ENCODE measurements around the gene NUP62CL.
"Not testable (repeated sequence)": the region's sequence is repeated elsewhere in the genome, so short reads cannot be mapped to it uniquely, and the experiment has no call there.

NUP62CL gene, protein sequence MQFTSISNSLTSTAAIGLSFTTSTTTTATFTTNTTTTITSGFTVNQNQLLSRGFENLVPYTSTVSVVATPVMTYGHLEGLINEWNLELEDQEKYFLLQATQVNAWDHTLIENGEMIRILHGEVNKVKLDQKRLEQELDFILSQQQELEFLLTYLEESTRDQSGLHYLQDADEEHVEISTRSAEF

DNA sequence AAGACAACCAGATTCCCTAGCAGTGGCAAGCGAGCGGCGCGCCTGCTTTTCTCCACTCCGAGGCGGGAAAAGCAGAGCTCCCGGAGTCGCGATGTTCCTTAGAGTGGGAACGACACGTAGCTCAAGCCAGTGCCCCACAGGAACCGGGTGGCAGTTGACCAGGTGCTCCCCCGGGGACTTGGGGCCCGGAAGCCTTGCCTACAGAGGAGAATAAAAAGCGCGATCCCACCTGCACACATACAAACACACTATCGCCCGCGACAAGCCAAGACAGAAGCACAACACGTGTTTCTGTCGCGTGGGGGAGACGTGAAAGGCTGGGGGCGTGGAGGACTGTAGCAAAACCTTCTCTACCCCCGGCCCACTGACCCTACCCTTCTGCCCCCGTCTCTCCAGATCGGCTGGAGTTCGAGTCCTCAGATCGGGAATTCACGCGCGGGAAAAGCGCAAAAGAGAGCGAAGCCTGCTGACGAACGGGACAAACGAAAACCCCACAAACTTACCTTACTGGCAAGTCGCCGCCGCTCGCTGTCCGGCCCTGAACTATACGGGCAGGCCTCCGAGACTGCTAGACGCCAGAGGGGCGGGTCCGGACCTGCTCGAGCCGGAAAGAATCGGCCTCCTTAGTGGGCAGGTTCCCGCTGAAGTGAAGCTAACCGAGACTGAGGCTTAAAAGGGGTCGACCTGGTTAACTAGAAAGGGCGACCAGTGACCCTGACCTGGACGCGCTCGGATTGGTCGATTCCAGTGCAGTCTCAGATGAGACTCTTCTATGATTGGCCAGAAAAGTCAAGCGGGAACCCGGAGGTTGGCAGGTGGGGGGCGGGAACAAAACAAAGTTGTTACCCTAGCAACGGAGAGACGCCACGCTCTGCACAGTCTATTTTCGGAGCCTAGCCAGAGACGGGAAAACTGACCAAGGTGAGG is at the start of gene NUP62CL, which contains the start of gene DNAAF6:
NUP62CL (minus strand) TSS at position 664 of the 927 bp plus-strand sequence. CDS start 31,287 bp downstream, outside the sequence.
DNAAF6 (plus strand) TSS at position 842 of the 927 bp plus-strand sequence. CDS start 6,265 bp downstream, outside the sequence.
- Mint-ChIP-seq H3K27ac (peak within 1 kb of the TSS; percentile 71), H3K4me1 (peaks cover 2 to 8% of the 10 kb centered on the region in 2 donors), H3K9me3 (peaks cover 2 to 4% of the 10 kb centered on the region in 2 donors), H3K4me3 (peak within 1 kb of the TSS; percentile 81 to 85), H3K27me3 (peaks cover 4 to 6% of the 10 kb centered on the region in 2 donors), H3K36me3 (no peaks in the 10 kb centered on the region)
- ATAC-seq (replicated peaks), result peak; percentile 95 to 96
- peak; percentile 57 for DNase-seq

DNA sequence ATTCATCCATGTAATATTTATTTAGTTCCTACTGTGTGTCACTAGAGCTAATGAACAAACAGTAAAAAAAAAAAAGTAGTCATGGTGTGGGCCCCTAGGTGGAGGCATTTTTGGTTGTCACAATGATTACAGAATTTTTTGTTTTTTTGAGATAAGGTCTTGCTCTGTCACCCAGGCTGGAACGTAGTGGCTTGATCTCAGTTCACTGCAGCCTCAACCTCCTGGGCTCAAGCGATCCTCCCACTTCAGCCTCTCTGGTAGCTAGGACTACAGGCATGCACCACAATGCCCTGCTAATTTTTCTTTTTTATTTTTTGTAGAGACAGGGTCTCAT is 22.2 kb upstream of the NUP62CL start:
- ATAC-seq (replicated peaks), result no peak
- DNase-seq, result no peak
- H3K27me3 Mint-ChIP-seq, result peaks cover 0 to 4% of the 10 kb centered on the region in 2 donors
- no peak overlapping the region for H3K27ac Mint-ChIP-seq
- no peaks in the 10 kb centered on the region for H3K36me3 Mint-ChIP-seq
- peaks cover 0 to 1% of the 10 kb centered on the region in 2 donors for H3K9me3 Mint-ChIP-seq
- H3K4me3 Mint-ChIP-seq, result no peak overlapping the region
- H3K4me1 Mint-ChIP-seq, result peaks cover 3 to 7% of the 10 kb centered on the region in 2 donors

DNA sequence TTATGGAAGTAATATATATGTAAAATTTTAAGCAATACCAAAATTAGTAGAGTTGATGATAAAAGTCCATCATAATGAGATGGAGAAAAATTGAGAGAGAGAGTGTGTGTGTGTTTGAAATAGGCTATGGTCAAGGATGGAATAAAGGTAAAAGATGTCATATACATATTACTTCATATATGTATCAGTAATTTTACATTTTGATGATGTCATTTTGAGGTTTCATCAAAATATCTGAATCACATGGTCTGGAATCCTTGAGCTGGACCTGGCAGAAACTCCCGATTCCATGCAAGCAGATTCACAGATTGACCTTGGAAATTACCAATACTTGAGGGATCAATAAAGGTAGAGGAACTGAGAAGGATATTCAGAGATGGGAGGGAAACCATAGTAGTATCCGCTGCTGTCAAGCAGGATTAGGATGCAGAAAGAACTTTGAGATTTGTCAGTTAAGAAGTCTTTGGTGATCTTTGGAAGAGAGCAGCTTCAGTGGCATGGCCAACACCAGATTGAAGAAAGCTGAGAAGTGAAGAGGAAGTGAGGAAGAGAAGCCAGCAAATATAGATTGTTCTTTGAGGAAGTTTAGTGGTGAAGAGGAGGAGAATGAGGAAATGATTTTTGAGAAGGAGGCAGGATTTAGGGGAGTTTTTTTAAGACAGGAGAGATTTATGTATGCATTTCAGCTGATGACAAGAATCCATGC is 21.7 kb upstream of the NUP62CL start:
- no peak overlapping the region for H3K4me3 Mint-ChIP-seq
- H3K4me1 Mint-ChIP-seq, result peaks cover 3 to 7% of the 10 kb centered on the region in 2 donors
- no peak for DNase-seq
- no peaks in the 10 kb centered on the region for H3K36me3 Mint-ChIP-seq
- H3K9me3 Mint-ChIP-seq, result peaks cover 0 to 1% of the 10 kb centered on the region in 2 donors
- no peak for ATAC-seq (replicated peaks)
- H3K27ac Mint-ChIP-seq, result no peak overlapping the region
- H3K27me3 Mint-ChIP-seq, result peaks cover 0 to 4% of the 10 kb centered on the region in 2 donors

DNA sequence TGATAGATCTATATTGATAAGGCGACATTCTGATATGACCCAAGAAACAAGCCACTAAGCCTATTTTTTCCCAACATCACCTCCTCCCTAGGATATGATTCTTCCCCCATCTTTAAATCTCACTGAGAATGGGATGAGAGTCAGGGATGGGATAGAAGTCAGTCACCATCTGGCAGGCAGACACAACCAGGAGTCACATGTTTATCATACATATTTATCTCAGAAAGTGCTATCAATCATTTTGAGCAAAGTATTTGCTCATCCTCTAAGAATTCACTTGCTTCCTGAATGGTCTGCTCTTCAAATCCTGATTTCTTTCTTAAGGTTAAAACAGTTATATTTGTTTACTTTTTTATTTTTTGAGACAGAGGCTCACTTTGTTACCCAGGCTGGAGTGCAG is 20.5 kb upstream of the NUP62CL start:
- H3K9me3 Mint-ChIP-seq, result peaks cover 0 to 1% of the 10 kb centered on the region in 2 donors
- no peak overlapping the region for H3K27ac Mint-ChIP-seq
- H3K27me3 Mint-ChIP-seq, result peaks cover 0 to 4% of the 10 kb centered on the region in 2 donors
- no peaks in the 10 kb centered on the region for H3K36me3 Mint-ChIP-seq
- no peak overlapping the region for H3K4me3 Mint-ChIP-seq
- ATAC-seq (replicated peaks) (no peak), DNase-seq (no peak)
- peaks cover 3 to 7% of the 10 kb centered on the region in 2 donors for H3K4me1 Mint-ChIP-seq

DNA sequence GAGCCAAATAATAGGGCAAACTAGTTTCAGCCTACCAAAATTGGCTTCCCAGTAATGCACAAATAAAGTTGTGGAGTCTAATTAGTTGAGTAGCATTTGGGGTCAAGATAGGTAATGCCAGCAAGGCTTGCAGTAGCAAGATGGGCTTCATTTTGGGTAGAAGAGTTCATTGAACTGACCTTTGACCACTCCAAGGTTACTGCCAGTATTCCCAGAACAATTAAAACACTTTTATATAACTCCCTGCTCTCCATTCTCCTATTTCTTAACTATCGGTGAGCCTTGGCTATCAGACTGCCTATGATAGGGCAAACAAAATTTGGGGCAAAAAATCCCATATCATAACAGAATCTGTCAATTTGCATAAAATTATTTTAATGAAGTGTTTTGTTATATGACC is 7.2 kb upstream of the NUP62CL start:
- no peak for DNase-seq

DNA sequence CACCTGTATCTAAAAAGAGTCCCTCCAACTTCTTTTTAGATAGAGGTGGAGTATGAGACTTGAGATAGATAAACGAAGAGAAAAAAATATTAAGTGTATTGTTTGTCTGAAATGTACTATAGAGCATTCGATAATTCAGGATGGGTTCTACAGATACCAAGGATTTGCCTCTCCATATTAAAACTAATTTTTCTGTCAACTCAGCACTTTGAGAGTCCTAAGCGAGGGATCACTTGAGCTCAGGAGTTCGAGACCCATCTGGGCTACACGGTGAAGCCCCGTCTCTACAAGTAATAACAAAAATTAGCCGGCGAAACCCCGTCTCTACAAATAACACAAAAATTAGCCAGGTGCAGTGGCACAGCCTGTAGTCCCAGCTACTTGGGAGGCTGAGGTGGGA is 1.7 kb upstream of the NUP62CL start:
- H3K27me3 Mint-ChIP-seq, result peaks cover 6 to 8% of the 10 kb centered on the region in 2 donors
- no peak overlapping the region for H3K27ac Mint-ChIP-seq
- ATAC-seq (replicated peaks) (no peak), DNase-seq (no peak)
- no peaks in the 10 kb centered on the region for H3K36me3 Mint-ChIP-seq
- H3K4me1 Mint-ChIP-seq, result peaks cover 2 to 8% of the 10 kb centered on the region in 2 donors
- peaks cover 2 to 4% of the 10 kb centered on the region in 2 donors for H3K9me3 Mint-ChIP-seq
- H3K4me3 Mint-ChIP-seq, result no peak overlapping the region

More for the DNA sequence above, 7.2 kb upstream of the NUP62CL start:
- no peak for ATAC-seq (replicated peaks)
- Mint-ChIP-seq H3K4me3 (no peak overlapping the region), H3K27me3 (peaks cover 0 to 11% of the 10 kb centered on the region in 2 donors), H3K27ac (no peak overlapping the region), H3K9me3 (no peaks in the 10 kb centered on the region), H3K4me1 (no peaks in the 10 kb centered on the region), H3K36me3 (no peaks in the 10 kb centered on the region)

DNA sequence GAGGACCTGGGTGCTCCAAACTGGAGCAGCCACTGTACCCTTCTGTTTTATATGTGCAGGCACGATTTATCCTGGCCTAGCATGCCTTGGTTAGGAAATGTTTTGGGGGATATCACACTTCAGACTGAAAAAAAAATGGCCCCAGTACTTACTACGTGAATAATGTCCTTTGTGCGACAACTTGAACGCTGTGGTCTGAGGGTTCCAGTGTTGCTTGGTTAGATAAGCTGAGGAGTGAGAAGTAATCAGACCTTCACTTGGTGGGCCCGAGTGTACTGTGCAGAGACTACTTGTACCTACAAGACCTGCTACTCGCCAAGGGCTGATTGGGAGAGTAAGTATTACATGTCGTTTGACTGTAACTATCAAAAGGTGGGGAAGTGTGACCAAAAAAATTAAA is 856 bp upstream of the NUP62CL start:
- no peak for DNase-seq
- Mint-ChIP-seq H3K4me3 (no peak overlapping the region), H3K9me3 (peaks cover 2 to 4% of the 10 kb centered on the region in 2 donors), H3K27ac (no peak overlapping the region), H3K4me1 (peaks cover 2 to 8% of the 10 kb centered on the region in 2 donors), H3K27me3 (peaks cover 5 to 6% of the 10 kb centered on the region in 2 donors), H3K36me3 (no peaks in the 10 kb centered on the region)
- no peak for ATAC-seq (replicated peaks)

DNA sequence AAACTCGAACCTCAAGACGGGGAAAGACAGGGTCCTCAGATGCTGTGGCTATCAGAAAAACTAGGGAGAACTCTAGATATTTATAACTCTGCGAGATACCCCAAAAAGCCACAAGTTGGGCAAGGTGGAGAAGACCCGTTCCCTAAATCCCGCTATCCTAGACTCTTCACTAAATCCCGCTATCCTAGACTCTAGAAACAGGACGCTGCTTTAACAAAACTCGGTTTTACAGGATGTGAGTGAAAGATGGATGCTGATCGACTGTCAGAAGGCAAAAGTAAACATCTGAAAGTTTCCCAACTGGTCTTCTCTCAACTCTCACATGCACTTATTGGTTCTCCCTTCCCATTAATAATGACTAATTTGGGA is 448 bp upstream of the NUP62CL start:
- Mint-ChIP-seq H3K9me3 (peaks cover 2 to 4% of the 10 kb centered on the region in 2 donors), H3K27me3 (peaks cover 4 to 6% of the 10 kb centered on the region in 2 donors), H3K4me3 (peak overlapping the region in 1 of 2 donors; percentile 85), H3K4me1 (peaks cover 2 to 8% of the 10 kb centered on the region in 2 donors), H3K36me3 (no peaks in the 10 kb centered on the region), H3K27ac (no peak overlapping the region)
- no peak for DNase-seq
- no peak for ATAC-seq (replicated peaks)

DNA sequence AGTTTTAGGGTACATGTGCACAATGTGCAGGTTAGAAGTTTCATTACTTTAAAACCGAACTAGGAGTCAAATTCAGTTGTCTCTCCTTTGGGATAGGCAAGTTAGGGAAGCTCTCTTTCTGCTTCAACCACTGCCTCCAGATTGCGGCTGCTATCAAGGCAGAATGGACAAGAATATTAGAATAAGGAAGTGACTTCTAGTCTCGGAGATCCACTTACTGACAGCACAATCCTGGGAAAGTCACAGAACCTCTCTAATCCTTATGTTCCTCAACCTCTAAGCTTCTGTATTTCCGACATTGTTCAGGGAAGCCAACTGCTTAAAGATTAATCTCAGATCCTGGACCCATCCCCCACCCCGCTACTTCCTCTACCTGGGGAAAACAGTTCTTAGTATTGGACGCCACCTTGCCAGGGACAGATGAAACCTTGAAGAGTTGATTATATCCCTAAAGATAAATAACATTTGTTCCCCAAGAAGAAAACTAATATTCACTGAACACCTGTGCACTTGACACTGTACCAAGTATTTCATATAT is 2.1 kb downstream of the NUP62CL start:
- Mint-ChIP-seq H3K9me3 (peaks cover 2 to 4% of the 10 kb centered on the region in 2 donors), H3K27ac (no peak overlapping the region), H3K4me3 (no peak overlapping the region), H3K27me3 (peaks cover 4 to 6% of the 10 kb centered on the region in 2 donors), H3K36me3 (no peaks in the 10 kb centered on the region), H3K4me1 (peaks cover 2 to 8% of the 10 kb centered on the region in 2 donors)
- no peak for DNase-seq
- no peak for ATAC-seq (replicated peaks)

DNA sequence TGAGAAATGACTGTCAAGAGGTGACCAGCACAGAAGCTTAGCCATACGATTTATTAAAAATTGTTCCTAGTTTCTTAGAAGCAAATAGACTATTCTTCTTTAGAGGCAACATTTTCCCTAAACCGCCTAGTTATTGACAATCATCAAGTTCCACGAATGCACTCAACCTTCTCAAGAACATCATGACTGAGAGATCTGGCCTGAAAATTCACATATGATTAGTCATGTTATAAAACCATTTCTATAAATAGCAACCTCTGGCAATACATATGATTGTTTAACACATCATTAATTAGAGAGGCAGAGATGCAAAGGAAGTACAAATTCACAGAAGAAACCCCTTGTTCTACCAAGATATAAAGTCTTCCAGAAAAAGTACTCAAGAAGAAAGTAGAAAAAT is 6.7 kb downstream of the NUP62CL start:
- Mint-ChIP-seq H3K27me3 (no peaks in the 10 kb centered on the region), H3K9me3 (no peaks in the 10 kb centered on the region), H3K36me3 (no peaks in the 10 kb centered on the region), H3K27ac (no peak overlapping the region), H3K4me1 (no peaks in the 10 kb centered on the region), H3K4me3 (no peak overlapping the region)
- no peak for DNase-seq
- ATAC-seq (replicated peaks), result no peak

DNA sequence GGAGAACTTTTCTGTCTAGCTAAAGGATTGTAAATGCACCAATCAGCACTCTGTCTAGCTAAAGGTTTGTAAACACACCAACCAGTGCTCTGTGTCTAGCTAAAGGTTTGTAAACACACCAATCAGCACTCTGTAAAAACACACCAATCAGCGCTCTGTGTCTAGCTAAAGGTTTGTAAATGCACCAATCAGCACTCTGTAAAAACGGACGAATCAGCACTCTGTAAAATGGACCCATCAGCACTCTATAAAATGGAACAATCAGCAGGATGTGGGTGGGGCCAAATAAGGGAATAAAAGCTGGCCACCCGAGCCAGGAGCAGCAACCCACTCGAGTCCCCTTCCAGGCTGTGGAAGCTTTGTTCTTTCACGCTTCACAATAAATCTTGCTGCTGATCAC is 8.2 kb downstream of the NUP62CL start:
- H3K4me3 Mint-ChIP-seq; ATAC-seq (replicated peaks); H3K36me3 Mint-ChIP-seq; H3K4me1 Mint-ChIP-seq; H3K27ac Mint-ChIP-seq; H3K27me3 Mint-ChIP-seq; DNase-seq; H3K9me3 Mint-ChIP-seq: not testable (repeated sequence)

DNA sequence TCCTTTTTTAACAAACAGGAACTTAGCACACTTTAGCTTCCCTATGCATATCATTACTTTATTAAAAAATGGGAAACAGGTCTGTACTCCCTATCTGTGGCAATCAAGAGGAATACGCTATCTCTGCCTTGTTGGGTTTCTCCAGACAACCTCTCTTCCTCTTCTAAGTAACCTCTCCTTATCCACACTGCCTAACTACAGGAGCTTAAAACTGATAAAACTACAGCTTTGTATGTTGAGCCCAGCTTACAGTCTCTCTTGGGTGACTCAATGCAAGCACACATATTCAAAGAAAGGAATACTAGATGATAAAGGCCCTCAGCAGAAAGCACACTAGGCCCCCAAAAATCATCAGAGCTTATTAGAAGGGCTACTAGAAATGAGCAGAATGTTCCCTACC is 8.9 kb downstream of the NUP62CL start:
- H3K4me3 Mint-ChIP-seq, result no peak overlapping the region
- H3K27ac Mint-ChIP-seq, result no peak overlapping the region
- no peaks in the 10 kb centered on the region for H3K9me3 Mint-ChIP-seq
- ATAC-seq (replicated peaks) (no peak), DNase-seq (no peak)
- H3K4me1 Mint-ChIP-seq, result no peaks in the 10 kb centered on the region
- no peaks in the 10 kb centered on the region for H3K36me3 Mint-ChIP-seq
- no peaks in the 10 kb centered on the region for H3K27me3 Mint-ChIP-seq

DNA sequence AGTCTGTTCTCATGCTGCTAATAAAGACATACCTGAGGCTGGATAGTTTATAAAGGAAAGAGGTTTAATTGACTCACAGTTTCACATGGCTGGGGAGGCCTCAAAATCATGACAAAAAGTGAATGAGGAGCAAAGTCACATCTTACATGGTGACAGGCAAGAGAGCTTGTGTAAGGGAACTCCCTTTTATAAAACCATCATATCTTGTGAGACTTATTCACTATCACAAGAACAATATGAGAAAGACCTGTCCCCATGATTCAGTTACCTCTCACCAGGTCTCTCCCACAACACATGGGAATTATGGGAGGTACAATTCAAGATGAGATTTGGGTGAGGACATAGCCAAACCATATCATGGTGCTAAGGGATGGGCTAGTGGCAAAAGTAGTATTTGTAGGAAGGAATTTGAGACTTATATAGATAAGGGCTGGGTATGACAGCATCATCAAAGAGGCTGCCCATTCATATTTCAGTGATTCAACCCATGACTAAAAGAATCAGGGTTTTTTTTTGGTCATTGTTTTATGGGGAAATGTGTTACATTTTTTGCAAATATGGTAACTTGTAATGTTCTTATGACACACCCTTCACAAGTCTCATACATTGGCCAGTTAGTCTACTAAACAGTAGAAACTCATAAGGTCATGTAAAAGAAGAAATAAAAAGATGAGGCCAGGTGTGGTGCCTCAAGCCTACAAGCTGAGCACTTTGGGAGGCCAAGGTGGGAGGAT is 34.7 kb downstream of the NUP62CL start:
- Mint-ChIP-seq H3K4me3 (no peak overlapping the region), H3K4me1 (no peaks in the 10 kb centered on the region), H3K36me3 (no peaks in the 10 kb centered on the region), H3K27ac (no peak overlapping the region), H3K9me3 (no peaks in the 10 kb centered on the region), H3K27me3 (no peaks in the 10 kb centered on the region)
- ATAC-seq (replicated peaks), result no peak
- DNase-seq, result no peak

Data from stimulated activated naive B cell treated with anti-CD40 and anti-IgM and Interleukin-4, amounts not matched to agents 10 μg/mL and 1 μg/mL and 100 μg/mL, for 72 hours (primary cell).